CD4-positive, alpha-beta T cell (primary cell): ENCODE data around the gene PAX1. TPM values are rescaled to one million over a fixed set of nuclear protein-coding genes. Genes with fewer than 3 reads are reported as not detected.

Source experiments
- ATAC-seq: fragments of 200-7000 bp; cut with Tn5 transposase; one replicate; pipeline ENCODE4 v1.10.0; 2022; ENCODE audit warnings: mild to moderate bottlenecking; ENCODE audit not compliant: poor library complexity
- CTCF ChIA-PET: fragments of 350-600 bp; sonication (Branson Sonifier 250); formaldehyde crosslinking; loops from one replicate; lab custom pipeline; 2021; ENCODE audit warnings: antibody characterized with exemption, inconsistent platforms; lab: Charles Lee
- POLR2A ChIA-PET: fragments of 350-600 bp; sonication (Branson Sonifier 250); formaldehyde crosslinking; loops from one replicate; lab custom pipeline; 2021; ENCODE audit warnings: antibody characterized with exemption, inconsistent platforms; lab: Charles Lee
- DNase-seq, 14 experiments: peaks; one replicate each; pipeline ENCODE4 v3.0.0-alpha.2; 2013 to 2020; ENCODE audit warnings: mixed read lengths in 2 of 14
- H3K27ac ChIP-seq, 2 donors: one replicate each; pipeline versions ENCODE4 v1.5.1 to v1.7.0; 2013; ENCODE audit warnings: low read length in 2 of 2, low read depth in 1 of 2, mild to moderate bottlenecking in 1 of 2
- H3K27me3 ChIP-seq, 2 experiments: 1 replicate in 1 of 2; 2 replicates in 1 of 2; pipeline versions ENCODE4 v1.6.1 to v1.7.0; 2013; ENCODE audit warnings: low read length in 2 of 2, control low read depth in 1 of 2, mild to moderate bottlenecking in 1 of 2, moderate library complexity in 1 of 2; ENCODE audit not compliant: insufficient read depth in 2 of 2, control insufficient read depth in 1 of 2
- H3K36me3 ChIP-seq: one replicate; pipeline ENCODE4 v1.6.1; 2013; ENCODE audit warnings: low read length, control low read depth; ENCODE audit not compliant: insufficient read depth
- H3K4me1 ChIP-seq: one replicate; pipeline ENCODE4 v1.6.1; 2013; ENCODE audit warnings: low read length, control low read depth; ENCODE audit not compliant: insufficient read depth
- H3K4me3 ChIP-seq: one replicate; pipeline ENCODE4 v1.5.1; 2013; ENCODE audit warnings: mild to moderate bottlenecking, low read length, moderate library complexity
- H3K9me3 ChIP-seq, 2 experiments: 1 replicate in 1 of 2; 2 replicates in 1 of 2; pipeline versions ENCODE4 v1.6.1 to v1.7.0; 2013; ENCODE audit warnings: low read length in 2 of 2, mild to moderate bottlenecking in 2 of 2, control low read depth in 1 of 2, moderate library complexity in 1 of 2; ENCODE audit not compliant: control insufficient read depth in 1 of 2, insufficient read depth in 1 of 2
- H3K27ac Mint-ChIP-seq: one replicate; pipeline ENCODE4 v1.8.0; 2020; ENCODE audit warnings: mixed read lengths
- H3K27me3 Mint-ChIP-seq: one replicate; pipeline ENCODE4 v1.8.0; 2021; ENCODE audit warnings: mixed read lengths
- H3K36me3 Mint-ChIP-seq: one replicate; pipeline ENCODE4 v1.8.0; 2021; ENCODE audit warnings: low read depth, mixed read lengths
- H3K4me1 Mint-ChIP-seq: one replicate; pipeline ENCODE4 v1.8.0; 2021; ENCODE audit warnings: low read depth, mixed read lengths
- H3K4me3 Mint-ChIP-seq: one replicate; pipeline ENCODE4 v1.8.0; 2020; ENCODE audit warnings: mild to moderate bottlenecking, mixed read lengths
- H3K9me3 Mint-ChIP-seq: one replicate; pipeline ENCODE4 v1.8.0; 2020; ENCODE audit warnings: mixed read lengths
- intact Hi-C, 2 experiments: fragments of 100-400 bp; cut with DNase I in 1 of 2; cut with micrococcal nuclease in 1 of 2; formaldehyde crosslinking; loops; one replicate each; pipeline versions ENCODE4 v1.15.1 to v1.9.0; 2023 to 2025; cut with DNase I, micrococcal nuclease
- total RNA-seq, 174 experiments: library from RNA in 2 of 174; stranded (reverse) in 2 of 174; gene quantifications; one replicate each; pipeline ENCODE4 v1.2.3 and lab custom pipeline; 2021 to 2026
- TF ChIP-seq, protein P1 (sequence below): fragments of 200-600 bp; IDR thresholded peaks from one replicate; pipeline ENCODE4 v1.8.0; 2022; ENCODE audit warnings: antibody characterized with exemption, mild to moderate bottlenecking

Gene PAX1
- total RNA-seq, 2 experiments from 2014 or later, result not detected

DNA sequence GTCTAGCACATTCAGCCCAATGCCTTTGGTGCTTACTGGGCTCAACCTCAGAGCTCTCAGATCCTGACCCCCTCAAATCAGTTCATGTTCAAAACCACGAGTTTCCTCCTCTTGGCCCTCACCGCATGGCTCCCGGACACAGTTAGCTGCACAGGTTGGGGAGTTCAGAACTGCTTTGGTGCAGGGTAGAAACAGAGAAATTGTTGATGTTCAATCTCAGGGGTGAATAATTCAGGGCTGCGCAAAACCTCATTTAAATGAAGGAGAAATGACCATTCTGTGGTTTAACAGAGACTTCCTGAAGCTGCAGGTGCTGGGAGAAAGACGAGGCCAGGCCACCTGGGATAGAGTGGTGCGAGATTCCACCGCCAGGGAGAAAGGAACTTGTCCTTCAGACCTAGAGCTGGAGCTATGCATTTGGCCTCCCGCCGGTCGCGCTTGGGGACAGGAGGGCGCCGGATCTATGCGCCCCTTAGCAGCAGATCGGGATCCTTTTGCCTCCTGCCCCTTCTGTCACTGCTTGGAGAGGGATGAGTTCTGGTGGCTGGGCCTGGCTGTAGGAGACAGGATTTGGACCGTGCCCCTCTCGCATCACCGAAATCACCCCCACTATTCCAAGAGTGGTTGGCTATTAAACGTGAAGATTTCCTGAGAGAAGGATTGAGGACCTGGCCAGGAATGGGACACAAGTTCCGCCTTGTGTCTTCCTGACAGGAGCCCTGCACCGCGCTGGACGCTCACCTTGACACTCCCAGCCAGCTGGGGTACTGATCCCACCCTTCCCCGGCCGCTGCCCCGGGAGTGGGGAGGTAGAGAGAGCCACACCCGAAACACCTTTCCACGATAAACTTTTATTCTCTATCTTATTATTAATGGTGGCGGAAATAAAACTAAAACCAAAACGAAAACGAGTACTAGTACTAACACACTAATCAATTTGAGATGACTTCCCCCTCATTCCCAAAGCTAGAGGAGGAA, 767 bp upstream of the PAX1 start:
- no peak overlapping the region for H3K4me3 ChIP-seq
- POLR2A ChIA-PET, result no interaction called here
- ATAC-seq, result no peak

DNA sequence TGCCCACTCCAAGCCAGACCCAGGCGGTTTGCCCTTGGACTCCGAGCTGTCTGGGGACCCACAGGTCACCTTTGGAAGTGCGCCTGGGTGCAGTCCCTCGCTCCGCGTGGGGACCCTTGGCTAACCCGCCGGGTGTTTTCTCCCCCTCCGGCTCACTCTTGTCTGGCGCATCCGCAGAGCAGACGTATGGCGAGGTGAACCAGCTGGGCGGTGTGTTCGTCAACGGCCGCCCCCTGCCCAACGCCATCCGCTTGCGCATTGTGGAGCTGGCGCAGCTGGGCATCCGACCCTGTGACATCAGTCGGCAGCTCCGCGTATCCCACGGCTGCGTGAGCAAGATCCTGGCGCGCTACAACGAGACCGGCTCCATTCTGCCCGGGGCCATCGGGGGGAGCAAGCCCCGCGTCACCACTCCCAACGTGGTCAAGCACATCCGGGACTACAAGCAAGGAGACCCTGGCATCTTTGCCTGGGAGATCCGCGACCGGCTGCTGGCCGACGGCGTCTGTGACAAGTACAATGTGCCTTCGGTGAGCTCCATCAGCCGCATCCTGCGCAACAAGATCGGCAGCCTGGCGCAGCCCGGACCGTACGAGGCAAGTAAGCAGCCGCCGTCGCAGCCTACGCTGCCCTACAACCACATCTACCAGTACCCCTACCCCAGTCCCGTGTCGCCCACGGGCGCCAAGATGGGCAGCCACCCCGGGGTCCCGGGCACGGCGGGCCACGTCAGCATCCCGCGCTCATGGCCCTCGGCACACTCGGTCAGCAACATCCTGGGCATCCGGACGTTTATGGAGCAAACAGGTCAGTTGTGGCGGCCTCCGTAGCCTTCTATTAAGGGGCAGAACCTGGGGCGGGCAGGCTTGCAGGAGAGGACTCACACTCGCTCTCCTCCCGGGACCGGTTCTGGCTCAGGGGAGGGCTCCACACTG, 1.1 kb downstream of the PAX1 start:
- Histone ChIP-seq H3K36me3 (no peaks in the 10 kb centered on the region), H3K4me3 (no peak overlapping the region), H3K27ac (no peak overlapping the region), H3K9me3 (peaks cover 0 to 37% of the 10 kb centered on the region in 2 experiments), H3K4me1 (no peaks in the 10 kb centered on the region), H3K27me3 (peaks cover 67 to 91% of the 10 kb centered on the region in 2 experiments)
- Mint-ChIP-seq H3K4me1 (no peaks in the 10 kb centered on the region), H3K27me3 (peaks cover 81% of the 10 kb centered on the region), H3K4me3 (no peak overlapping the region), H3K9me3 (no peaks in the 10 kb centered on the region), H3K27ac (no peak overlapping the region), H3K36me3 (no peaks in the 10 kb centered on the region)
- ChIA-PET POLR2A (no interaction called here), CTCF (no interaction called here)
- DNase-seq (no peak), ATAC-seq (no peak)
- TF ChIP-seq, protein P1, sequence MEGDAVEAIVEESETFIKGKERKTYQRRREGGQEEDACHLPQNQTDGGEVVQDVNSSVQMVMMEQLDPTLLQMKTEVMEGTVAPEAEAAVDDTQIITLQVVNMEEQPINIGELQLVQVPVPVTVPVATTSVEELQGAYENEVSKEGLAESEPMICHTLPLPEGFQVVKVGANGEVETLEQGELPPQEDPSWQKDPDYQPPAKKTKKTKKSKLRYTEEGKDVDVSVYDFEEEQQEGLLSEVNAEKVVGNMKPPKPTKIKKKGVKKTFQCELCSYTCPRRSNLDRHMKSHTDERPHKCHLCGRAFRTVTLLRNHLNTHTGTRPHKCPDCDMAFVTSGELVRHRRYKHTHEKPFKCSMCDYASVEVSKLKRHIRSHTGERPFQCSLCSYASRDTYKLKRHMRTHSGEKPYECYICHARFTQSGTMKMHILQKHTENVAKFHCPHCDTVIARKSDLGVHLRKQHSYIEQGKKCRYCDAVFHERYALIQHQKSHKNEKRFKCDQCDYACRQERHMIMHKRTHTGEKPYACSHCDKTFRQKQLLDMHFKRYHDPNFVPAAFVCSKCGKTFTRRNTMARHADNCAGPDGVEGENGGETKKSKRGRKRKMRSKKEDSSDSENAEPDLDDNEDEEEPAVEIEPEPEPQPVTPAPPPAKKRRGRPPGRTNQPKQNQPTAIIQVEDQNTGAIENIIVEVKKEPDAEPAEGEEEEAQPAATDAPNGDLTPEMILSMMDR, result no peak
- intact Hi-C loops, result no loop called here

More for the DNA sequence above, 767 bp upstream of the PAX1 start:
- Histone ChIP-seq H3K27ac (no peak overlapping the region), H3K9me3 (peaks cover 0 to 40% of the 10 kb centered on the region in 2 experiments), H3K4me1 (no peaks in the 10 kb centered on the region), H3K36me3 (no peaks in the 10 kb centered on the region), H3K27me3 (peaks cover 67 to 93% of the 10 kb centered on the region in 2 experiments)
- CTCF ChIA-PET, result no interaction called here
- Mint-ChIP-seq H3K36me3 (no peaks in the 10 kb centered on the region), H3K27me3 (peaks cover 84% of the 10 kb centered on the region), H3K9me3 (no peaks in the 10 kb centered on the region), H3K27ac (no peak overlapping the region), H3K4me3 (no peak overlapping the region), H3K4me1 (no peaks in the 10 kb centered on the region)
- DNase-seq, result no peak
- intact Hi-C loops, result no loop called here
- TF ChIP-seq, protein P1, result no peak

DNA sequence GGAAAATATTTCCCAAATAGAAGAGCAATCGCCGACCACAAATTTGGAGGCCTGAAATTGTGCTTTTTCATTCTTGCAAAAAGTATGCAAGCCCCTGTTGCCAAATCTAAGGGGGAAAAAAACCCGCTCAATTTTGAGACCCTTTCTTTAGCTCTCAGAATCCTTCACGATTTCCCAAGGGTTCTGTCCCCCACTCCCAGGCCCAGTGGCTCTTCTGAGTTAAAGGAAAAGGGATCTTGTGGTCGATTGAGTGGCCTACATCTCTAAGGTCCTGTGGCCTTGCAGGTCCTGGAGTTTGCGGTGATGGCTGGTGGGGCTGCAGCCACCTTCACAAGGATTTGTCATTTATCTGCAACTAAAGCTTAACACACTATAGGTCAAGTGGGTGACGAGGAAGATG, 1.8 kb downstream of the PAX1 start:
- Mint-ChIP-seq H3K9me3 (no peaks in the 10 kb centered on the region), H3K4me1 (no peaks in the 10 kb centered on the region), H3K27ac (no peak overlapping the region), H3K36me3 (no peaks in the 10 kb centered on the region), H3K4me3 (no peak overlapping the region), H3K27me3 (peaks cover 81% of the 10 kb centered on the region)
- H3K27ac ChIP-seq, result no peak overlapping the region
- TF ChIP-seq, protein P1, result no peak
- no peak for ATAC-seq
- H3K4me1 ChIP-seq, result no peaks in the 10 kb centered on the region
- no peaks in the 10 kb centered on the region for H3K36me3 ChIP-seq
- intact Hi-C loops, result no loop called here
- ChIA-PET POLR2A (no interaction called here), CTCF (no interaction called here)
- no peak for DNase-seq
- no peak overlapping the region for H3K4me3 ChIP-seq
- peaks cover 0 to 33% of the 10 kb centered on the region in 2 experiments for H3K9me3 ChIP-seq
- H3K27me3 ChIP-seq, result peaks cover 60 to 88% of the 10 kb centered on the region in 2 experiments
